Measurements from ENCODE around the gene CCL7. TPM values are rescaled to one million over a fixed set of nuclear protein-coding genes. Genes with fewer than 3 reads are reported as not detected.

The CCL7 gene
- total and polyA plus RNA-seq, 4 donors, result not detected

- no peaks in the 10 kb centered on the region for H3K27me3 ChIP-seq (ENCODE audit: control insufficient read depth in 1 of 2, insufficient read depth in 2 of 2, low read length in 1 of 2)
- no peaks in the 10 kb centered on the region for H3K9me3 ChIP-seq (ENCODE audit: control insufficient read depth, low read length)
- WGBS, 2 donors, result 1 to 3% methylated on average over 4 of the region's 4 CpGs
- H3K36me3 ChIP-seq (ENCODE audit: control insufficient read depth in 1 of 2, insufficient read depth in 2 of 2, low read length in 1 of 2), result no peaks in the 10 kb centered on the region
- H3K27ac ChIP-seq (ENCODE audit: low read depth in 1 of 2, low read length in 2 of 2), result peak overlapping the region in 1 of 2 donors; percentile 59
- ATAC-seq (ENCODE audit: low FRiP score) (peak; percentile 69), DNase-seq (peak in 1 of 2 donors; percentile 50)
- H3K4me1 ChIP-seq (ENCODE audit: control insufficient read depth in 1 of 2, insufficient read depth in 2 of 2, low read length in 2 of 2), result no peaks in the 10 kb centered on the region
- no peak overlapping the region for H3K4me3 ChIP-seq (ENCODE audit: low read length in 2 of 2)
- intact Hi-C loops (cut with DNase I), result no loop called here
Measured at GRCh38 chr17:34314279-34314678, 44.3 kb downstream of the CCL7 start.

- no peaks in the 10 kb centered on the region for H3K27me3 ChIP-seq (ENCODE audit: control insufficient read depth in 1 of 2, insufficient read depth in 2 of 2, low read length in 1 of 2)
- peaks cover 0 to 4% of the 10 kb centered on the region in 2 donors for H3K4me1 ChIP-seq (ENCODE audit: control insufficient read depth in 1 of 2, insufficient read depth in 2 of 2, low read length in 2 of 2)
- no peaks in the 10 kb centered on the region for H3K9me3 ChIP-seq (ENCODE audit: control insufficient read depth, low read length)
- 74 to 88% methylated on average over 3 of the region's 3 CpGs for WGBS, 2 donors
- H3K27ac ChIP-seq (ENCODE audit: low read depth in 1 of 2, low read length in 2 of 2), result no peak overlapping the region
- no peak overlapping the region for H3K4me3 ChIP-seq (ENCODE audit: low read length in 2 of 2)
- no peaks in the 10 kb centered on the region for H3K36me3 ChIP-seq (ENCODE audit: control insufficient read depth in 1 of 2, insufficient read depth in 2 of 2, low read length in 1 of 2)
- DNase-seq (no peak), ATAC-seq (ENCODE audit: low FRiP score) (no peak)
- intact Hi-C loops (cut with DNase I), result no loop called here
Measured at GRCh38 chr17:34318474-34318873, 48.5 kb downstream of the CCL7 start.

DNA sequence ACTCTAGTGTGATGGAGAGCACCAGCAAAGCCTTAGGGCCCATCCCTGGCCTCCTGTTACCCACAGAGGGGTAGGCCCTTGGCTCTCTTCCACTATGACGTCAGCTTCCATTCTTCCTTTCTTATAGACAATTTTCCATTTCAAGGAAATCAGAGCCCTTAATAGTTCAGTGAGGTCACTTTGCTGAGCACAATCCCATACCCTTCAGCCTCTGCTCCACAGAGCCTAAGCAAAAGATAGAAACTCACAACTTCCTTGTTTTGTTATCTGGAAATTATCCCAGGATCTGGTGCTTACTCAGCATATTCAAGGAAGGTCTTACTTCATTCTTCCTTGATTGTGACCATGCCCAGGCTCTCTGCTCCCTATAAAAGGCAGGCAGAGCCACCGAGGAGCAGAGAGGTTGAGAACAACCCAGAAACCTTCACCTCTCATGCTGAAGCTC lies 49.0 kb downstream of the CCL7 start, which contains the start of gene CCL8:
Gene CCL8 (plus strand): TSS at position 397 of the 445 bp plus-strand sequence. CDS start 67 bp downstream, outside the sequence.
- 33 to 42% methylated on average over 2 of the region's 2 CpGs for WGBS, 2 donors
- no peak within 1 kb of the TSS for H3K27ac ChIP-seq (ENCODE audit: low read depth in 1 of 2, low read length in 2 of 2)

More for the DNA sequence above, 49.0 kb downstream of the CCL7 start, which contains the start of gene CCL8:
- H3K36me3 ChIP-seq (ENCODE audit: control insufficient read depth in 1 of 2, insufficient read depth in 2 of 2, low read length in 1 of 2), result no peaks in the 10 kb centered on the region
- H3K27me3 ChIP-seq (ENCODE audit: control insufficient read depth in 1 of 2, insufficient read depth in 2 of 2, low read length in 1 of 2), result no peaks in the 10 kb centered on the region
- DNase-seq, result no peak
- H3K9me3 ChIP-seq (ENCODE audit: control insufficient read depth, low read length), result no peaks in the 10 kb centered on the region
- intact Hi-C loops (cut with DNase I), result no loop called here
- peaks cover 0 to 4% of the 10 kb centered on the region in 2 donors for H3K4me1 ChIP-seq (ENCODE audit: control insufficient read depth in 1 of 2, insufficient read depth in 2 of 2, low read length in 2 of 2)
- peak; percentile 52 for ATAC-seq (ENCODE audit: low FRiP score)
- H3K4me3 ChIP-seq (ENCODE audit: low read length in 2 of 2), result no peak within 1 kb of the TSS

Other genes starting within 250 kb of the CCL7 start
- gene CCL2, start 14.9 kb upstream of the CCL7 start, total RNA-seq, result 100 to 1,000 TPM; 114 to 237 TPM
- gene CCL2, start 14.9 kb upstream of the CCL7 start, polyA plus RNA-seq, result 100 to 1,000 TPM; 199 to 553 TPM
- not detected for gene CCL11, start 15.5 kb downstream of the CCL7 start, total RNA-seq
- not detected for gene CCL11, start 15.5 kb downstream of the CCL7 start, polyA plus RNA-seq
- 1 to 10 TPM; 3.6 to 4.5 TPM for gene CCL8, start 49.2 kb downstream of the CCL7 start, total RNA-seq
- 1 to 10 TPM; 1.9 to 6.6 TPM for gene CCL8, start 49.2 kb downstream of the CCL7 start, polyA plus RNA-seq
- gene CCL13, start 86.3 kb downstream of the CCL7 start, total RNA-seq, result 10 to 100 TPM in 1 of 2 donors, 1 to 10 TPM in 1; 5.4 to 10.4 TPM
- gene CCL13, start 86.3 kb downstream of the CCL7 start, polyA plus RNA-seq, result 1 to 10 TPM in 1 of 2 donors, not detected in 1; 1.1 TPM
- not detected for gene CCL1, start 93.0 kb downstream of the CCL7 start, total RNA-seq
- gene CCL1, start 93.0 kb downstream of the CCL7 start, polyA plus RNA-seq, result not detected

All from aorta (tissue), 5 donors.